Lung microvascular endothelial cell (primary cell): Measurements from ENCODE around the gene FPR1. TPM values are rescaled to one million over a fixed set of nuclear protein-coding genes. Genes with fewer than 3 reads are reported as not detected.
A peak's percentile ranks its signal among the peaks of the same experiment; 100 is the strongest.

Experiments
- DNase-seq, 2 donors: peaks; one replicate each; pipeline versions ENCODE4 v3.0.0 to v3.0.0-alpha.2; 2010; ENCODE audit warnings: low read depth in 2 of 2
- total RNA-seq: library from RNA; depleted of rRNA; stranded (reverse); fragments of >200 nt; gene quantifications from 2 replicates; pipeline ENCODE4 v1.2.1, GENCODE V29; 2014

FPR1 gene, protein sequence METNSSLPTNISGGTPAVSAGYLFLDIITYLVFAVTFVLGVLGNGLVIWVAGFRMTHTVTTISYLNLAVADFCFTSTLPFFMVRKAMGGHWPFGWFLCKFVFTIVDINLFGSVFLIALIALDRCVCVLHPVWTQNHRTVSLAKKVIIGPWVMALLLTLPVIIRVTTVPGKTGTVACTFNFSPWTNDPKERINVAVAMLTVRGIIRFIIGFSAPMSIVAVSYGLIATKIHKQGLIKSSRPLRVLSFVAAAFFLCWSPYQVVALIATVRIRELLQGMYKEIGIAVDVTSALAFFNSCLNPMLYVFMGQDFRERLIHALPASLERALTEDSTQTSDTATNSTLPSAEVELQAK
- total RNA-seq = not detected in 2 replicates

DNA sequence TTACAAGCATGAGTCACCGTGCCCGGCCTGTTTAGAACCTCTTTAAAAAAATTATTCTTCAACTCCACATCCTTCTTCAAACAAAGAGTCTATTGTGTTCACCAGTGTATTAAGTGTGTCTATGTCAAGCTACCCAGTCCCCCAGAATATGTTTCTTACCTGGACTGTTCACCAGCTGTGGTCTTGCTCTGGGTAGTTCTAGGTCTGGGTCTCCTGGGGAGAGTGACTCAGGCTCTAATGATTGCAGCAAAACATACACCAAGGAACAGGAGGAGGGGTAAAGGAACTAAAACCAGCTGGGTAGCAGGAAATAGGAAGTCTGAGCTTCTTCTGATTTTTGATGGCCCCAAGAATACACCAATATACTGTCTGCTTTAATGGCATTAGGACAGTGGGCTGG is at the start of gene FPR1:
Gene FPR1, minus strand, starts transcription at position 224 of the 400 bp plus-strand sequence. CDS start 4,884 bp downstream, outside the sequence.
- no peak for DNase-seq

DNA sequence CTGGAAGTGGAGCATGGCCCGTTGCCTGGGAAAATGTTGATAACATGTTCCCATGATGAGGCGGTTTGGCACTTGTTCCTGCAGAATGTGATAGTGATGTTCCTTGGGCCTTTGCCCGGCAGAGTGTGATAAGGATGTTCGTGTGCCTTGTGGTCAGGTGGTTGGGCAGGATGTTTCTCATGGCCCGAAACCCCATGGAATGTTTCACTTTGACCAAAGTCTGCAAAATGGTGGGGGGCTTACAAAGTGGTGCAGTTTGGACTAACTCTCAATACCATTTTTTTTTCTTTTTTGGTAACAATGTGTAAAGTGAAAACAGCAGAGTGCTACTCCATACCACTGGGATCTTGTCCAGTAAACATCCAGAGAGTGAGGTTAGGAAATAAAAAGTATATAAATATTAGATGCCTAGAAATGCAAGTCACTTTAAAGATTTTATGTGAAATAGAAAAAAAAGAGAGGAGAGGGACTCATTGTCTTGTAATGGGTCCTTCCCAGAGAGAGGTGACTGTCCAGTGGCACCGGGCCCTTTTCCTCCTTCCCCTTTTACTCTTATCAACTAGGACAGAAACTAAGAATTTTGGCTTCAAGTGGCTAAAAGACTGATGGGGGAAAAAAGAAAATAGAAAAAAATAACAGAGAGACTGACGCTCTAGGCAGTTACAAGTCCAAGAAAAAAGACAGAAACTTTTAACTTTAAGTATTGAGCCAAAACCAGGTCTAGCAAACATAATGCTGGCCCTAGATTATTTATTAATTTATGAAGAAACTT is 49.0 kb upstream of the FPR1 start:
- DNase-seq = peak; percentile 42 to 98

DNA sequence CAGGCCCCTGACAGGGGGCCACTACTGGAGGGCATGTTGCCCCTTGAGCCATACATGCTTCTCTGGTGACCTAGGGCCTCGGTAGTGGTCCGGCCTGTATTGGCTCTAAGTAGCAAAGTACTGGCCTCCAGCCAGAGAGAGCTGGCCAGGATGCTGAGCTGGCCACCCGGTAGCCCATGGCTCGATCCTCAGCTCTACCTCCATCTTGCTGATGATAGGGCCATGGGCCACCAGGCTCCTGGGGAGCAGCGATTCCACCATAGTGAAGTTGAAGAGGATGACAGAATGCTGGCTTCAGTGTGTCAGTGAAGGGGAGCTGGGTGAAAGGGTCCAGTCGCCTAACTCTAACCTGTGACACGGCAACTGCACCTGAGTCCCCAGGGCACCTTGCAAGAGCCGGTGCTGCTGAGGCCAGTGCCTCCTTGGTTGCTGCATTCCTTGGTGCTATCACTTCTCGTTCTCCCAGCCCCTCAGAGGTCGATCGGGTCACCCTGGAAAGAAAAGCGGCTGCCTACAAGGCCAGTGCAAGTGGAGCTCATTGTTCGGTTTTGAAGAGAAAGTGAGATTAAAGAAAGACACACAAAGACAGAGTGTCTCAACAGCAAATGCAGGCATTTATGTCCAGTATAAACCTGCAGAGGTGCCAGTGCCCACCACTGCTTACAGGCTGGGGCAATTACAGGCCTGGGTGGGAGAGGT is 48.2 kb upstream of the FPR1 start:
- no peak for DNase-seq

DNA sequence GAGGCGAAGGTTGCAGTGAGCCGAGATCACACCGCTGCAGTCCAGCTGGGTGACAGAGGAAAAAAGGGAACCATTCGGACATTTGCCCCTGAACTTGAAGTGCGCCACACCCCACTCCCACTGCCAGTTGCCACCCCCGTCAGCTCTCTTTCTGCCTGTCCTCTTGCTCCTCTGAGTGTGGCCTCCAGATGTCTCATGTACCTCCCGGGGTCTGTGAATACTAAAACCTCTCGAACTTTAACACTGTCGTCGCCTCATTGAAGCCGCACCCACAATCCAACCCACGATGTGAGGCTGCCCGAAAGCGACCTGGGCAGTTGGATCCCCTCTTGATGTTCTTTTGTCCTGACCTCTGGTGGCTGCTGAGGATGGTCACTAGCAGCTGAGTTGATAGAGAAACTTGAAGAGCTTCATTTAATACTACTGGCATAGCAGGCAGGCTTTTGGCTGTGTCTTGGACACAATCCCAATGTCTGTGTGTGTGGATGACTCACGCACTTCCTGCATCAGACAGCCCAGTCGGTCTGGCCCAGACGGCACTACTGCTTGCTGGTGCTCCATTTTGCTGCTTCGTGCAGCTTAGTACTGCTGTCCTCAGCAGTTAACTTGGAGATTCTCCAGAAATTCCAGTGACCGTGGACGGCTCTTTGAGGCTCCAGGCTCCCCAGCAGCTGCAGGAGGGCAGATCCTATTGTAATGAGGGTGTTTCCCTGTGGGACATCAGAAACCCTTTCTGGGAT is 47.5 kb upstream of the FPR1 start:
- peak; percentile 96 to 99 for DNase-seq

DNA sequence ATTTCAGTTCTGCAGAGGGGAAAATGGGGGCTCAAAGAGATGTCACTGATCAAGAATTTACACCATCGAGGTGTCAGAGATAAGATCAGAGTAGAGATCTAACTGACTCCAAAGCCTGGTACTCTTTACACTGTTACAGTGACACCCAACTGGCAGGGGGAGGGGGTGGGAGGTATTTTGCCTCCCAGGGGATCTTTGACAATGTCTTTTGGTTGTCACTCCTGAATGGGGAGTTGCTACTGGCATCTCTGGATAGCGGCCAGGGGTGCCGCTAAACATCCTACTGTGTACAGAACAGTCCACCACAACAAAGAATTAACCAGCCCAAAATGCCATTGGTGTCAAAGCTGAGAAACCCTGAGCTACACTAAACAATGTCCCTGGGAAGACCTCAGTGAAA is 46.4 kb upstream of the FPR1 start:
- no peak for DNase-seq

DNA sequence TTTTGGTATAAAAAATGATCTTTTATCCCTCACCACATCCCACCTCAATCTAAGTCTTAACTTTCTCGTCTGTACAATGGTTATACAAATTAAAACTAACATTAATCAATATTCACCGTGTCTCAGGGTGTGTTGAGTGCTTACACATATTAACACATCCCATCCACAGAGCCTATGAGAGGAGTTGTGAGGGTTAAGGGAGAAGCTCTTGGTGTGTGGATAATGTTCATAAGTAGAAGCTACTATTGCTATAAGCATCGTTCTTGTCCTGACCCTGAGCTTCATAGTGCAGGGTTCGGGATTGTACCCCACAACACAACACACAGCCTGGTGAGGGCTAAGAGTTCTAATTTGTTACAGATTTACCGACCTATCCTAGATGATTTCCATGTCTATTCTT is 45.8 kb upstream of the FPR1 start:
- DNase-seq = no peak

DNA sequence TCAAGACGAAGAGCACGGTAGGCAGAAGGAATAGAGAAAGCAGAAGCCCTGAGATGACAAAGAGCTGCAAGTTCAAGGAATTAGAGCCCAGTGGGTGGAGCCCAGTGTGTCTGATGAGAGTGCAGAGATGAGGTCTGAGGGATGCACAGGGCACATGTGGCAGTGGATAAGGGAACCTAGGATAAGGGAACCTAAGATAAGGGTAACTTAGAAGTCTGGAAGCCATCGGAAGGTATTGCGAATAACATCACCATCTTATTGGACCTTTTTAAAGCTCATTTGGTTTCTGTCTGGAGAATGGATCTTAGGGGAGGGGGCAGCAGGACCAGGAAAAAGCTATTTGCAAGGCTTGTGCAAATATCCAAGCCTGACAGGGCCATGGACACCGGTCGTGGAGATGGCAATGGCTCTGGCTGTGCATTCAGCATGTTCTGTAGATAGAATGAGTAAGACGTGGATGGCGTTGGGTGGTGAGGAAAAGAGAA is 44.6 kb upstream of the FPR1 start:
- DNase-seq = no peak

DNA sequence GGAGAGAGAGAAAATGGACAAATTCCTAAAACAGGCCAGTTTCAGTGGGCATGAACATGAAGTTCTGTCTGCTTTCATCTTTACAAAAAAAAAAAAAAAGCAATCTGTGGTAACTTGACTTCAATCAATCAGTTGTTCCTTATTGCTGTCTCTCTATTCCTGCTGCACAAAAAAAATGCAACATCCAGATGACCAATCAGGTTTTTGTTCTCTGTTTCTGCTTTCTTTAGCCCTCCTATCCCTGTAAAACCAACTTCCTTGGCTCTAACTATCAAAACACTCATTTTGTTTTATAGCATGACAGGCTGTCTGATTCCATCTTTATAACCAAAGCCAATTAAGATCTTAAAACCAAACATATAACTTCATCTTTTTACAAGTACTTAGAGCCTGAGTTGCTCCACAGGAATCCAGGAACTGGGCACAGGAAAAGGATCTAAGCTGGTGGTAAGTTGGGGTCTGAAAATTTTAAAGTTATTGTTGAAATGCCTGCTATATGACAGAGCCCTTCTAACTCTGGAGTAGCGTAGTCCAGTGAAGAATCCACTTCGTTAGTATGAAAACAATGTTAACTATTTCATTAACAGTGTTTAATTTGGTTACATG is 43.3 kb upstream of the FPR1 start, which contains the start of gene FPR3:
Gene FPR3, plus strand, starts transcription at position 273 of the 606 bp plus-strand sequence. CDS start 28,592 bp downstream, outside the sequence.
- no peak for DNase-seq

DNA sequence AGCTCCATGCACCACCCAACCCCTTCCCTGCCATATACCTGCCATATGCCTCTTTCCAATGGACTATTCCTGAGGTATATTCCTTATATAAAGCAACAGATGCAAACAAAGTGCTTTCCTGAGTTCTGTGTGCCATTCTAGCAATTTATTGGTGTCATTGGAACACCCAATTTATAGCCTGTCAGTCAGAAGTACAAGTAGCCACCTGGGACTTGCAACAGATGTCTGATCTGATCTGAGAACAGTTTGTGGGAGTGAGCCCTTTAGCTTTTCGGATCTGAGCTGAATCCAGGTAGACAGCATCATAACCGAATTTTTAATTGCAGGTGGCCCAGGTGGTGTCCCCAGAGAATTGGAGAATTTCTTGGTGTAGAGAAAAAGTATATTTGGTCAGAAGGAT is 42.3 kb upstream of the FPR1 start:
- DNase-seq = no peak

DNA sequence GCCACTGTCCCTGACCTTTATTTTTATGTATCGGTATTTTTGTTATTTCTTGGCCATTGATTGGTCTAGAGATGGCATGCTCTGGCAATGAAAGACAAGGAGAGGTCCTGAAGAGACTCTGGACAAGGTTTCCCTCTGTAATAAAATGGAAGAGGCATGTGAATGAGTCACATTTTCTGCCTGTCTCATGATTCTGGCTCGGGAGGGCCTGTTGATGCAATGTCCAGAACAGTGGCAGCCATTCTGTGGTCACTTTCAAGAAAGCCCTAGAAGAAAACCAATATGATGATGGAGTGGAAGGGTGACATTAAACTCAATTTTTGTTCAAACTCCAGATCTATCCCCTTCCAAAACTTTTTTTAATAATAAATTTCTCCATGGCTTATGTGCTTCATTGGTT is 41.3 kb upstream of the FPR1 start:
- DNase-seq = no peak

DNA sequence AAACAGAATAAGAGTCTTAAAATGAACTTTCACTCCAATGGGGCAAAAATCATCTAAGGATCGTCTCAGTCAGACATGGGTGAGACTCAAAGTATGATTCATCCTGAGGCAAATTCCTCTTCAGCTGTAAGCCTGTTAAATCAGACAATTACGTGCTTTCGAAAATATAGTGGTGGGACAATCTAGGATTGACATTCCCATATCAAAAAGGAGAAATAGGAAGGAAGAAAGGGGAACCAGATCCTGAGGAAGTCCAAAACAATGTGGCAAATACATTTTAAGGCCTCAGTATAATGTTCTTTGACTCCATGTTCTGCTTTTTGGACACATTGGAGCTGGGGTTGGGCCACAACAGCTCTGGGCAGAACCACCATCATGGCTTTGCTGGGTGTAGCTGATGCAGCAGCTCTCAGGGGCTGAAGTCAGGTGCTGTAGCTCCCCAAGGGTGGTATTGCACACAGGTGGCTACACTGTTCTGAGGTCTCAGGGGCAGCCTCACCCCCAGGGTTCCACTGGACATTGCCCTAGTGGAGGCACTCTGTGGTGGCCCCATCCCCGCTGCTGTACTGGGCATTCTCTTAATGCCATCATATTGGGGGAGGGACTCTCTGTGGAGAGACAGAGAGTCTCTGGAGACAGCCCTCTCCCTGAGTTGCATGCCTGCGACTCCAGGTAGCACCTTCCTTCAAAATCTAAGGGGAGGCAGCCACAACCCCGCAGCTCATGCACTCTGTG is 37.5 kb upstream of the FPR1 start:
- DNase-seq = peak in 1 of 2 donors; percentile 6

DNA sequence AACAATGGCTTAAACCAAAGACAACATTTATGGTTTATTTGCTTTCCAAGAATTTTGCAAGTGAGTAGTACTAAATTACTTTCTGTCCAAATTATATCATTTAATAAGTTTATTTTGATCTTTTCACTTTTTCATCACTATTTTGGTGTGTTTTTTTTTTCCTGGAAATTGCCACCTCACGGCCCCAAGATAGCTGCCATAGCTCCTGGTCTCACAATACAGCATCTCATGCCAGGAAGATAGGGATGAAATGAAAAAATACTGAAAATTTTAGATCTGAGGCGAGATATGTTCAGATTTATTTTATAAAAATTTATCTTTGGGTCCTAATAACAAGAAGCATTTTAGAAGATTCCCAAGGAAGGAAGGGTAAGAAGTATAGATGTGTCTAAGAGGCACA is 36.4 kb upstream of the FPR1 start:
- DNase-seq = no peak

DNA sequence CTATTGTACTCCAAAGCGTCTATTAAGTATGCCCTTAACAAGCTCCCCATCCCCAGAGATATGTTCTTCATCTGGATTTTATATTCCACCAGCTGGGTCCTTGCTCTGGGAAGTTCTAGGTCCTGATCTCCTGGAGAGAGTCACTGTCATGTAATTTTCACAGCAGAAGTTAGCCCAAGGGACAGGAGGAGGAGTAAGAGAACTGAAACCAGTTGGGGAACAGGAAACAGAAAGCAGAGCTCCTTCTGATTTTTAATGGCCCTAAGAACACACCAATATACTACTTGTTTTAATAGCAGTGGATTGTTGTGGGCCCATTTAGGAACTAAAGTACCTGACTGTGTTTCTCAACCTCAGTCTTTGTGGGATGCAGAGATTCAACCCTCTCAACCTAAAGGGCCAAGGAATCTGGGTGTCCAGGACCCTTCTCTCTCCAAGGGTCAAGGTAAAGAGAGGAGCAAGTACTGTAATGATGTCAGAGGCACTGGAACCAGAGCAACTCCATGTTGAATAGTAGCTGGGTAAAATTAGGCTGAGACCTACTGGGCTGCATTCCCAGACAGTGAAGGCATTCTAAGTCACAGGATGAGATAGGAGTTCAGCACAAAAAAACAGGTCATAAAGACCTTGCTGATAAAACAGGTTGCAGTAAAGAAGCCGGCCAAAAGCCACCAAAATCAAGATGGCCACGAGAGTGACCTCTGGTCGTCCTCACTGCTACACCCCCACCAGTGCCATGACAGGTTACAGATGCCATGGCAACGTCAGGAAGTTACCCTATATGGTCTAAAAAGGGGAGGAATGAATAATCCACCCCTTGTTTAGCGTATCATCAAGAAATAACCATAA is 35.2 kb upstream of the FPR1 start:
- no peak for DNase-seq

DNA sequence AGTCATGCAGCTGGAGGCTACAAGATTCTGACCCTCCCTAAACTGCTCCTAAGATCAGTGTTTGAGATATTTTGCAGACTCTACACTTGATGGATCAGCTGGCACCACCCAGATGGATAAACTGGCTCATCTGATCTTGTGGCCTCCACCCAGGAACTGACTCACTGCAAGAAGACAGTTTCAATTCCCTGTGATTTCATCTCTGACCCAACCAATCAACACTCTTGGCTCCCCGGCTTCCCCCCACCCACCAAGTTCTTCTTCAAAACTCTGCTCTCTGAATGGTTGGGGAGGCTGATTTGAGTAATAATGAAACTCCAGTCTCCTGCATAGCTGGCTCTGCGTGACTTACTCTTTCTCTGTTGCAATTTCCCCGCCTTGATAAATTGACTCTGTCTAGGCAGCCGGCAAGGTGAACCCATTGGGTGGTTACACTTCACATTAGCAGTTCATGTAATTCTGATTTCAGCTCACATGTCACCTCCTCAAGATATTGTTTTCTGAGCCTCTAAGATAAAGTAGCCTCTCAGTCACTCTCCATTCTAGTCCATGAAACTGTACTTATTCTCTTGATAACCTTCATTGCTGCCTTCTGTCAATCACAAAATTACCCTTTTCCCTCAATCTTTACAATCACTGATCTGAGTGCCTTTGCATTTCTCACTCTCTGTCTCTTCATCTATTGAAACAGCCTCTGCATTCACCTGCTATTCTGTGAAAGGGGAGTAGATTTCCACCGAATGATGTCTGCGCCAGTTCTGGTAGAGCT is 33.4 kb upstream of the FPR1 start:
- peak in 1 of 2 donors; percentile 42 for DNase-seq

DNA sequence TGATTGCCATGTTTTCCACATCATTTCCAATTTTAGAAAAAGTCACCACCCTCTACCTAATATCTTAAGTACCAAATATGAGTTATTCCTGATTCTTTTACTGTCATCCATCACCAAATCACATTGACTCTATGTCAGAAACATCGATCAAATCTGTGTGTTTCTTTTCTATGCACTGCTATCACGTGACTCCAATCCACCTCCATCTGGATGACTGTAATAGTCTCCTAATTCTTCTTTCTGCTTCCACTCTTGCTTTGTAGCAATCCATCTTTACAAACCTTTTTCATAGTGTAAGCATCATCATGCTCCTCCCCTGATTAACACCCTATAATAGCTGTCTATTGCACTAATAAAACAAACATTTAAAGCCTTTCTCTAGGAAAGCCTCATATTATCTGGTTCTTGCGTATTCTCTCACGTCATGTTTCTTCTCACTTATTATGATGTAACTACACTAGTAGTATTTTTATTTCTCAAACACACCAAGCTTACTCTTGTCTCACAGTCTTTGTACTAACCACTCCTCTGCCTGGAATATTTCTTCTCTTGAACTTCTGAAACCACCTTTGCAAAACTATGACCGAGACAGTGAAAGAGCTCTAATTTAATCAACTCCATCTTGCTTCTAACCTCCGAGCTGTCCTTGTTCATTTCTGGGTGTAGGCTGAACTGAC is 32.6 kb upstream of the FPR1 start:
- DNase-seq = no peak

DNA sequence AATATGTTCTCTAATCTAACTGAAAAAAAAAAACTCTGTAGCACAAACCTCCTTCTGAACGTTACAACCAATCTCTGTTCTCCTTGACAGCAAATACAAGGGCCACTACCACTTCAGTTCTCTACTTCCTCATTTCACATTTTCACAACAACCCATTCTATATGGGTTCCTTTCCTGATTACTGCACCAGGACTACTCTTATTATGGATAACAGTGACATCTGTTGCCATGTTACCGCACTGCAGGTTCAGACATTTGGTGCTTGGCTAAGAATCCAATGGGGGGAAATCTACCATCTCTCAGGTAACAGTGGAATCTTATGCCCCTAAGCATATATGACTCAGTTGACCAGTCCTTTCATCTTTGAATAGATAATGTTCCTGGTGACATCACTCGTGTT is 31.7 kb upstream of the FPR1 start:
- DNase-seq = peak; percentile 8 to 36

DNA sequence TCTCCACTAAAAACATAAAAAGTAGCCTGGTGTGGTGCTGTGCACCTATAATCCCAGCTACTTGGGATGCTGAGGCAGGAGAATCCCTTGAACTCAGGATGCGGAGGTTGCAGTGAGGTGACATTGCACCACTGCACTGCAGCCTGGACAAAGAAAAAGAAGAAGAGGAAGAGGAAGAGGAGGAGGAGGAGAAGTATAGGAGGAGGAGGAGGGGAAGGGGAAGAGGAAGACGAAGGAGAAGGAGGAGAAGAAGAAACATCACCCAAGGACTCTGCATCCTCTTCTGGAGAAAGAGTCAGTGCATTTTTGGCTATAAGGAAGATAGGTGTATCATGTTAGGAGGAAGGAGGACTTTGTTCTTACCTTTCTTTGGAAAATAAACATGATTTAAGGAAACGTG is 30.3 kb upstream of the FPR1 start:
- no peak for DNase-seq

DNA sequence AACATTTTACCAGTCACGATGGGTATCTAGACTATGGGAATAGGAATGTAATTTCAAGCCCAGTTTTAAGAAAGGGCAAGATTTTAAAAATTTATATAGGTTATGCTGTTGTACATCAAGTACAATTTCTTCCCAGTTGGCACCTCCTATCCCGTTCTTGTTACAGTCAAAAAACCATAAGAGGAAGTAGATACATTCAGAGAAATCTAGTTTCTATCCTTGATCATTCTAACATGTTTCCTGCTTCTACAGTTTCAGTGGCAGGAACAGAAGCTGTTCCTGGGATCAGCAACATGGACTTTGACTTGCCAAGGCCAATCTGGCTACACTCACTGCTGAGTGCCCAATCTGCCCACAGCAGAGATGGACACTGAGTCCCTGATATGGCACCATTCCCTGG is 28.6 kb upstream of the FPR1 start:
- no peak for DNase-seq
